Measurements from ENCODE around the gene NAPB. TPM values are rescaled to one million over a fixed set of nuclear protein-coding genes. Genes with fewer than 3 reads are reported as not detected.

NAPB gene
- total and polyA plus RNA-seq, 9 donors, result 5.6 to 9.2 (median 7.3) TPM

DNA sequence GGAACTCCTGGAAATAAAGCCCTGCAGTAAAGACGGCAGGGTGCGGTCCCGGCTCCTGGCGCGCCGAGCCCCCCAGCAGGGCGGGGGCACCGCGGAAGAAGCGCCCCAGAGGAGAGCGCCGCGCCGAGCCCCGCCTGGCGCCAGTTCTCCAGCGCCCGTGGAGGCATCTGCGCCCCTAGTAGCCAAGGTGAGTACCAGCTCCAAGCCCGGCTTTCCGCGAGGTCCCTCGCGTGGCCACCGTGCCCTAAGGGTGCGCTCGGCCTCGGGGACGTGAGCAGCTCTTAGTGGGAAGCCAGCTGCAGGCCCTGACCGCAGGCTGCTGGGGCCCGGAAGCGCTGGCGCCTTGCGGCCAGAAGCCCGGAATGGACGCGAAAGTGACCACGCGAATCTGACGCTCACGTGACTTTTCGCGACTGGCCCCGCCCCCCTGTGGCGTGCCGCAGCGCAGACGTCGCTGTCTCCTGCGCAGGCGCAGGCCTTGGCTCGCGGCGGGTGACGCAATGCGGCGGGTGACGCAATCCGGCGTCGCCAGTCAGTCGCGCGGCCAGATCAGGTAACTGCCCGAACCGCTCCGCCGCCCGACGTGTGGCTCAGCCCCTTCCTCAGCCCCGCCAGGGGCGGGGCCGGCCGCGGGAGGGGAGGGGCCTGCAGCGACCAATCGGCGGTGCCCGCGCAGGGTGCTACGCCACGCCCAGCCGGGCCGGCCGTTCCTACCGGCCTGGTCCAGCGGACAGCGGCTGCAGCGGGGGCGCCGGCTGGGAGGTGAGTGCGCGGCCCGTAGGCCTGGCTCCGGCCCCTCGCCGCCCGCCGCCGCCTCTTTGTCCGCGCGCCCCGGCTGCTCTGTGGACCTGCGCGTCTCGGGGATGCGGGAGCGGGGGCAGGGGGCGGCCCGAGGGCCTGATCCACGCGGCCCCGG lies 59.6 kb downstream of the NAPB start, which contains the start of gene GZF1:
GZF1 (plus strand) TSS at position 707 of the 916 bp plus-strand sequence. CDS start 2,202 bp downstream, outside the sequence.
- DNase-seq, result peak; percentile 99
- Histone ChIP-seq H3K4me1 (ENCODE audit: control insufficient read depth, insufficient read depth, low read length) (peaks cover 29% of the 10 kb centered on the region), H3K36me3 (ENCODE audit: control insufficient read depth, insufficient read depth, low read length) (peaks cover 16% of the 10 kb centered on the region), H3K27me3 (ENCODE audit: control insufficient read depth, insufficient read depth, low read length) (no peaks in the 10 kb centered on the region), H3K9me3 (replicated peaks; ENCODE audit: control insufficient read depth, low read depth, low read length) (no peaks in the 10 kb centered on the region), H3K27ac (ENCODE audit: low read length) (peak within 1 kb of the TSS; percentile 98), H3K4me3 (ENCODE audit: low read length) (peak within 1 kb of the TSS; percentile 93)
- under 1% methylated on average over 114 of the region's 114 CpGs for WGBS (ENCODE audit: insufficient coverage)

- Histone ChIP-seq H3K4me3 (ENCODE audit: low read length) (peak overlapping the region; percentile 61), H3K9me3 (replicated peaks; ENCODE audit: control insufficient read depth, low read depth, low read length) (no peaks in the 10 kb centered on the region), H3K36me3 (ENCODE audit: control insufficient read depth, insufficient read depth, low read length) (peaks cover 15% of the 10 kb centered on the region), H3K27me3 (ENCODE audit: control insufficient read depth, insufficient read depth, low read length) (no peaks in the 10 kb centered on the region), H3K4me1 (ENCODE audit: control insufficient read depth, insufficient read depth, low read length) (peaks cover 29% of the 10 kb centered on the region), H3K27ac (ENCODE audit: low read length) (peak overlapping the region; percentile 93)
- WGBS (ENCODE audit: insufficient coverage), result 4% methylated on average over 6 of the region's 8 CpGs
- DNase-seq, result no peak
Measured at GRCh38 chr20:23361119-23361475, 60.2 kb downstream of the NAPB start.

DNA sequence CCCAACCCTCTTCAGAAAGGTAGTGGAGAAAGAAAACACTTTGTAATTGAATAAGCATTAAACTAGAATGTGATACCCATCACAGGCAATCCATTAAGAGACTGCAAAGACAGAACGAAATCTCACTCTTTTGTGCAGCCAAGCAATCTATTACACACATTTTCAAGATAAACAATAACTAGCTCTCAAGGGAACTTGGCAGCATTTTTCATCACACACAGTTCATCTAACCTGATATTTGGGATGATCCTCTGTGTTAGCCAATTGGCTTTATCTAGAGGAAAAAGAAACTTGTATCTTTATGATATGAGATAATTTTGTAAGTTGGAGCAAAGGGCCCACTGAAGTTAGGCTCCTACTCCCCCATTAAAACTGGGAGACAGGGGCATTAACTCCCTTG lies 60.8 kb downstream of the NAPB start:
- Histone ChIP-seq H3K4me1 (ENCODE audit: control insufficient read depth, insufficient read depth, low read length) (peaks cover 25% of the 10 kb centered on the region), H3K27me3 (ENCODE audit: control insufficient read depth, insufficient read depth, low read length) (no peaks in the 10 kb centered on the region), H3K36me3 (ENCODE audit: control insufficient read depth, insufficient read depth, low read length) (peaks cover 16% of the 10 kb centered on the region), H3K9me3 (replicated peaks; ENCODE audit: control insufficient read depth, low read depth, low read length) (no peaks in the 10 kb centered on the region), H3K4me3 (ENCODE audit: low read length) (no peak overlapping the region), H3K27ac (ENCODE audit: low read length) (peak overlapping the region; percentile 93)
- no peak for DNase-seq
- WGBS (ENCODE audit: insufficient coverage), result no CpG with 5 or more reads among the region's 1 CpG

- Histone ChIP-seq H3K4me1 (ENCODE audit: control insufficient read depth, insufficient read depth, low read length) (peaks cover 25% of the 10 kb centered on the region), H3K9me3 (replicated peaks; ENCODE audit: control insufficient read depth, low read depth, low read length) (no peaks in the 10 kb centered on the region), H3K4me3 (ENCODE audit: low read length) (no peak overlapping the region), H3K27me3 (ENCODE audit: control insufficient read depth, insufficient read depth, low read length) (no peaks in the 10 kb centered on the region), H3K36me3 (ENCODE audit: control insufficient read depth, insufficient read depth, low read length) (peaks cover 22% of the 10 kb centered on the region), H3K27ac (ENCODE audit: low read length) (no peak overlapping the region)
- DNase-seq, result no peak
- WGBS (ENCODE audit: insufficient coverage), result 70% methylated on average over 4 of the region's 7 CpGs
Measured at GRCh38 chr20:23358923-23359593, 62.2 kb downstream of the NAPB start.

DNA sequence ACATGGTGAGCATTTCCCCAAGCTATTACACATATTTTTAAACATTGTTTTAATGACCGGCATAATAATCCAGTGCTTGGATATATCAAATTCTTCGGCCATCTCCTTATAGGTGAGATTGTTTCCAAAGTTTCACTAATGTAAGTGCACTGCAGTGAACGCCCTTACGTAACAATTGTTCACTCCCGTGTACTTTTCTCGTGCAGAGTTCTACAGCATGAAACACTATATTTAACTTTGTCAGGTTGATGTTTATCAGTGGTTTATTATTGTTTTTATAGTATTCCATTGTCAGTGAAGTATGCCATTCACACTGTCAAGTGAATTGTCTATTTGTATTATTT lies 62.8 kb downstream of the NAPB start:
- Histone ChIP-seq H3K9me3 (replicated peaks; ENCODE audit: control insufficient read depth, low read depth, low read length) (no peaks in the 10 kb centered on the region), H3K27ac (ENCODE audit: low read length) (peak overlapping the region; percentile 98), H3K4me1 (ENCODE audit: control insufficient read depth, insufficient read depth, low read length) (peaks cover 25% of the 10 kb centered on the region), H3K27me3 (ENCODE audit: control insufficient read depth, insufficient read depth, low read length) (no peaks in the 10 kb centered on the region), H3K4me3 (ENCODE audit: low read length) (peak overlapping the region; percentile 82), H3K36me3 (ENCODE audit: control insufficient read depth, insufficient read depth, low read length) (peaks cover 25% of the 10 kb centered on the region)
- no peak for DNase-seq
- no CpG with 5 or more reads among the region's 6 CpGs for WGBS (ENCODE audit: insufficient coverage)

DNA sequence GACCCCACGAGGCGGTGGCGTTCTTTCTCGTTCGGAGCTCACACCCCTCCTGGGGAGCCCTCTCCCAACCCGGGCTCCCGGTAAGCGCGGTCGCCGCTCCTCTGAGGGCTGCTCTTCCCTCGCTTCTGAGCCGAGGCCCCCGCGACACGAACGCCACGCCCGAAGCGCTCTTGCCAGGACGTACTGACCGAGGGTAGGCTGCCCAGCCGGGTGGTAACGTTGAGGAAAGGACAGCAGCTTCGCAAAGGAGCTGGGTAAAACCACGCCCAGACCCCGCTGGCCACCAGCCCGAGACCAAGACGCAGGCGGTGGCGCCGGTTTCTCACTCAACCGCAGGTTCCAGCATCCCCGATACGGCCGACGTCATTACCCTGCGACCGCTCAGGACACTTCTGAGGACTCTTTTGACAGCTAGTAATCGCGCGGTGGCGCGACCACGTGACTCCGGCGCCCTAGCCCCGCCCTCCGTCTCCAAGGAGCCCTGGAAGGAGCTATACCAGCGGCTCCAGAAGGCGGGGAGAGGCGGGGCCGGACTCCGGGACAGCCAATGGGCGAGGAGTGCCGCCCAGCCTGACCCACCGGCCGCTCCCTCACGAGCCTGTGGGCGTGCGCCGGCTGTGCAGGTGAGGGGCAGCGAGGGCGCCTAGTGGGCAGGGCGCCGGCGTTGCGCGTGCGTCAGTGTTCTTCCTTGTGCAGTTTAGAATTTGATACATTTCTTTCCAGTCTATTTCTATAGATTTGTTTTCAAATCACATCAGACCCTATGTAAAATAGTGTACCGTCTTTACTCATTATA lies 63.3 kb downstream of the NAPB start:
- no peaks in the 10 kb centered on the region for H3K27me3 ChIP-seq (ENCODE audit: control insufficient read depth, insufficient read depth, low read length)
- peak overlapping the region; percentile 98 for H3K27ac ChIP-seq (ENCODE audit: low read length)
- peak; percentile 100 for DNase-seq
- H3K4me1 ChIP-seq (ENCODE audit: control insufficient read depth, insufficient read depth, low read length), result peaks cover 19% of the 10 kb centered on the region
- H3K4me3 ChIP-seq (ENCODE audit: low read length), result peak overlapping the region; percentile 82
- H3K36me3 ChIP-seq (ENCODE audit: control insufficient read depth, insufficient read depth, low read length), result peaks cover 25% of the 10 kb centered on the region
- under 1% methylated on average over 49 of the region's 71 CpGs for WGBS (ENCODE audit: insufficient coverage)
- no peaks in the 10 kb centered on the region for H3K9me3 ChIP-seq (replicated peaks; ENCODE audit: control insufficient read depth, low read depth, low read length)

DNA sequence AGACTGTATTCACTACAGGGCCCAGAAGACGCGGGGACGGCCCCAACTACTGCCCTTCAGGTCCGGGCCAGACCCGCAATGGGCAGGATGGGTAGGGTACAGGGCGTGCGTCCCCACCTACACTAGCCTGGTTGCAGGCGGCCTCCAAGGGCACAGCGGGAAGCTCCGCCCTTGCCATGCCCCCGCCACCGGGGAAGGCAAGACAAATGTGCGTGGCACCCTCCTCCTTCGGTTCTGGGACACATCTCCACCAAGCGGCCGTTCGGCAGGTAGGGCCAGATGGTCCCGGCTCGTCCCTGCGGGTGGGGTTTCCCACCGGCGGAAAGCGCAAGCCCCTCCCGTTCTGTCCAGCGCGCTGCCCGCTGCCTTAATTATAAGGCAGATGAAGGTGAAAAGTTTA lies 65.1 kb downstream of the NAPB start:
- Histone ChIP-seq H3K27ac (ENCODE audit: low read length) (no peak overlapping the region), H3K4me3 (ENCODE audit: low read length) (no peak overlapping the region), H3K9me3 (replicated peaks; ENCODE audit: control insufficient read depth, low read depth, low read length) (no peaks in the 10 kb centered on the region), H3K27me3 (ENCODE audit: control insufficient read depth, insufficient read depth, low read length) (no peaks in the 10 kb centered on the region), H3K36me3 (ENCODE audit: control insufficient read depth, insufficient read depth, low read length) (peaks cover 28% of the 10 kb centered on the region), H3K4me1 (ENCODE audit: control insufficient read depth, insufficient read depth, low read length) (peaks cover 22% of the 10 kb centered on the region)
- no peak for DNase-seq
- 47% methylated on average over 6 of the region's 27 CpGs for WGBS (ENCODE audit: insufficient coverage)

DNA sequence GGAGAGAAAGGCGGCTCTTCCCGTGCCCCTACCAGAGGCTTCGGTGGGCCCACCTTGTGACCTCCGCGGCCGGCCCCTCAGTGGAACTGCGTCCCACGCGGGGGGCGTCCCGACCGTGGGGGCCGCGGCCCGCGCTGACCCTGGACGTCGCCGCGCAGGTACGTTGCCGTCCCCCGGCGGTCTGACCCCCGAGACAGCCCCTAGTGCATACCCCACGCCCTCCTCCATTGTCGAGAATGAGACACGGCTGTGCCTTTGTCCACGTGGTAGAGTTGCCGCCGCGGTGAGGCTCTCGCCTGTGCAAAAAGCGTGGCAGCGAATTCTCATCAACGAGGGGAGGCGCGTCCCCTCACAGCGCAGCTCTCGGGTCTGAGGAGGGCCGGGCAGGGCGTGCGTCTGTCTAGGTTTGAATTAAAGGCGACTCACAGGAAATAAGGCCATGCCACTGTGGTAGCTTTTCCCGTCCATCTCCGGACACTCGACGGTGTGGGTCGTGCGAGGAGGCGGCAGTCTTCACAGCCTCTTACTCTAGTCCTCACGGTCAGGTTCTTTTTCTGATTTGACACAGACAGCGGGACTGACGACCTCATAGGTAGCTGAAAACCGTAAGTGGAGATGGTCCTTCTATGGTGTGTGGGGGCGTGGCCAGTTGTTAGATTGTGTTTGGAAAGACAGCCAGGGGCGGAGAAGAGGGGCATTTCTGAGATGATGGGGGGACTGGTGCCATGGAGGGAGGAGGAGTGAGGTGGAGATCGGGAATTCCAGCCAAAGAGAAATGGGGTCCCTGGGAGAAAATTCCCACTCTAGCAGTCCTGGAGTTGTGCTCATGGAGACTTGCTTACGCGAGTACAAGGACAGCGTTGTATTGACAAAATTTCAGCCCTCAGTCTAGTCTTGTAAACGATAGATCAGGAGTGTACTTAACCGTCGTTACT lies 70.1 kb downstream of the NAPB start:
- DNase-seq, result peak; percentile 76
- H3K4me3 ChIP-seq (ENCODE audit: low read length), result peak overlapping the region; percentile 81
- H3K4me1 ChIP-seq (ENCODE audit: control insufficient read depth, insufficient read depth, low read length), result peaks cover 18% of the 10 kb centered on the region
- peak overlapping the region; percentile 96 for H3K27ac ChIP-seq (ENCODE audit: low read length)
- peaks cover 27% of the 10 kb centered on the region for H3K36me3 ChIP-seq (ENCODE audit: control insufficient read depth, insufficient read depth, low read length)
- no peaks in the 10 kb centered on the region for H3K9me3 ChIP-seq (replicated peaks; ENCODE audit: control insufficient read depth, low read depth, low read length)
- under 1% methylated on average over 59 of the region's 64 CpGs for WGBS (ENCODE audit: insufficient coverage)
- H3K27me3 ChIP-seq (ENCODE audit: control insufficient read depth, insufficient read depth, low read length), result no peaks in the 10 kb centered on the region

DNA sequence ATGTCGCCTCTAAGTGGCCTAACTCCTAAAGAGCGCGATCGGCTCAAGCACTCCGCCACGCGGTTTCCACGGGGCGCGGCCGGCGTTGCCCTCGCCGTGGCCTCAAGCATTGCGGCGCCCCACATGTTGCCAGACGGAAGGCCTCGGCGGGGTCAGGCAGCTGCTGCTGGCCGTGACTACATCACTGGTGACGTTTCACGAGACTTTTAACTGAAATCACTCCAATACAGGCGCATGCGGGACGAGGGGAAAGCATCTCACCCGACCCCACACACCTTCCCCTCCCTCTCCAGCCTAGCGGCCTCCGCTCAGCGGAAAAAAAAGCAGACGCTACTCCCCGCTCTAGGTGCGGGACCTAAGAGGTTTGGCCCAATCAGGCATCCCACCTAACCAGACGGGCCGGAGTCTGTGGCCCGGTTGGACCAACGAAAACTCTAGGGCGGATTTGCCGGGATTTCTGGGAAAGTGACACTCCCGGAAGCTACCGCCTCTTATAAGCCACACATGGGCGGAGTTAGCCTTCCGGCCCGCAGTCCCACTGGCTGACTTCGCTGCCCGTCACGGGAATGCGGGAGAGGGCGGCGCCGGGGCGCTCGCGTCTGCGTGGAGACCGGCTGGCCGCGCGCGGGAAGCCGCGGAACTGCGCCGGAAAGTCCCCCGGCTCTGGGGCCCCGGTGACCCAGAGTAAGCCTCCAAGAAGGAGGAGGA lies 70.9 kb downstream of the NAPB start, which contains the start of gene NXT1:
NXT1 (plus strand) TSS at position 596 of the 708 bp plus-strand sequence. CDS start 3,251 bp downstream, outside the sequence.
- DNase-seq, result peak; percentile 100
- under 1% methylated on average over 53 of the region's 65 CpGs for WGBS (ENCODE audit: insufficient coverage)
- H3K4me1 ChIP-seq (ENCODE audit: control insufficient read depth, insufficient read depth, low read length), result peaks cover 18% of the 10 kb centered on the region
- H3K27ac ChIP-seq (ENCODE audit: low read length), result peak within 1 kb of the TSS; percentile 100
- H3K9me3 ChIP-seq (replicated peaks; ENCODE audit: control insufficient read depth, low read depth, low read length), result no peaks in the 10 kb centered on the region
- H3K4me3 ChIP-seq (ENCODE audit: low read length), result peak within 1 kb of the TSS; percentile 81
- H3K36me3 ChIP-seq (ENCODE audit: control insufficient read depth, insufficient read depth, low read length), result peaks cover 19% of the 10 kb centered on the region
- H3K27me3 ChIP-seq (ENCODE audit: control insufficient read depth, insufficient read depth, low read length), result no peaks in the 10 kb centered on the region
